Glomerular visceral epithelial cell (primary cell): ENCODE data around the gene ZNF565.
"Not testable (repeated sequence)": the region's sequence is repeated elsewhere in the genome, so short reads cannot be mapped to it uniquely, and the experiment has no call there.

Experiments
- DNase-seq: peaks from one replicate; pipeline ENCODE4 v3.0.0-alpha.2; 2016; ENCODE audit errors: extremely low spot score

The ZNF565 gene

DNA sequence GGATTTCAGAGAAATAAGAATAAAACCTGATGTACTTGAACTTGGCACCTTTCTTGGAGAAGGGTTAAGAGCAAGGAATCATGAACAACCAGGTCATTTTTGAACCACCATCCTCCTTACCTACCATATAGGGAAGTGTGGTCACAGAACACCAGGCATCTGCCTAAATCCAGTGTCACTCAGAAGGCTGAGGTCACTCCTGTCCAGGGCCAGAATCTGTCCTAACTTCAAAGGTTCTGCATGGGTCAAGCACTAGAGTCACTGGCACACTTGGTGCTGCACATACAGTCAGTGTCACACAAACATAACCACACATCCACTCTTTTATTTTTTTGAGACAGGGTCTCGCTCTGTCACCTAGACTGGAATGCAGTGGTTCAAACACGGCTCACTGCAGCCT, 1.6 kb downstream of the ZNF565 start:
- DNase-seq, result no peak

GRCh38 chr19:36210497-36210896, 4.0 kb downstream of the ZNF565 start:
- DNase-seq, result no peak

- no peak for DNase-seq
These were observed 5.1 kb downstream of the ZNF565 start for GRCh38 chr19:36209372-36209771.

- DNase-seq, result no peak
These were observed 6.7 kb downstream of the ZNF565 start for GRCh38 chr19:36207605-36208252.

GRCh38 chr19:36203293-36203692, 11.2 kb downstream of the ZNF565 start:
- no peak for DNase-seq

GRCh38 chr19:36201684-36202083, 12.8 kb downstream of the ZNF565 start:
- no peak for DNase-seq

GRCh38 chr19:36198119-36198518, 16.3 kb downstream of the ZNF565 start:
- no peak for DNase-seq

DNA sequence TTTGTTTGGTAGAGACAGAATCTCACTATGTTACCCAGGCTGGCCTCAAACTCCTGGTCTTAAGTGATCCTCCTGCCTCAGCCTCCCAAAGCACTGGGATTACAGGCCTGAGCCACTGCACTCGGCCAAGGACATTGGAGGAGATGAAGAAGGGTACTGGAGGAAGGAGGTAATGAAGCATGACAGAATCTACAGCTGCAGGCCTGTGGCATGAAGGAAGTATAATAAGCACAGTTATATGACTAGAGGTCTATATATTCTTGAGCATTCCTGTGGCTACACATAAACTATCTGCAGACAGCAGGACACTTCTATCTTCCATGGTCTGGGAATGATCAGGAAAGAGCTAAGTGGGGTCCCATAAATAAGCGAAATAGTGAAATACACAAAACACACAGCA, 18.2 kb downstream of the ZNF565 start:
- peak; percentile 45 for DNase-seq

DNA sequence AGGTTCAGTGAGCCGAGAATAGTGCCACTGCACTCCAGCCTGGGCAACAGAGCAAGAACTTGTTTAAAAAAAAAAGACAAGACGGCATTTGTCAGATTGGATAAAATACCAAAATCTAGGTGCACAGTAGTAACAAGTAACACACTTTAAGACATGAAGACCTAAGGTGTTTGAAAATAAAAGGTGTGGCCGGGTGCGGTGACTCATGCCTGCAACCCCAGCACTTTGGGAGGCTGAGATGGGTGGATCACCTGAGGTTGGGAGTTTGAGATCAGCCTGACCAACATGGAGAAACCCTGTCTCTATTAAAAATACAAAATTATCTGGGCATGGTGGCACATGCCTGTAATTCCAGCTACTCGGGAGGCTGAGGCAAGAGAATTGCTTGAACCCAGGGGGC, 27.7 kb downstream of the ZNF565 start:
- DNase-seq, result not testable (repeated sequence)

- DNase-seq, result no peak
These were observed 31.2 kb downstream of the ZNF565 start for GRCh38 chr19:36183245-36183628.

DNA sequence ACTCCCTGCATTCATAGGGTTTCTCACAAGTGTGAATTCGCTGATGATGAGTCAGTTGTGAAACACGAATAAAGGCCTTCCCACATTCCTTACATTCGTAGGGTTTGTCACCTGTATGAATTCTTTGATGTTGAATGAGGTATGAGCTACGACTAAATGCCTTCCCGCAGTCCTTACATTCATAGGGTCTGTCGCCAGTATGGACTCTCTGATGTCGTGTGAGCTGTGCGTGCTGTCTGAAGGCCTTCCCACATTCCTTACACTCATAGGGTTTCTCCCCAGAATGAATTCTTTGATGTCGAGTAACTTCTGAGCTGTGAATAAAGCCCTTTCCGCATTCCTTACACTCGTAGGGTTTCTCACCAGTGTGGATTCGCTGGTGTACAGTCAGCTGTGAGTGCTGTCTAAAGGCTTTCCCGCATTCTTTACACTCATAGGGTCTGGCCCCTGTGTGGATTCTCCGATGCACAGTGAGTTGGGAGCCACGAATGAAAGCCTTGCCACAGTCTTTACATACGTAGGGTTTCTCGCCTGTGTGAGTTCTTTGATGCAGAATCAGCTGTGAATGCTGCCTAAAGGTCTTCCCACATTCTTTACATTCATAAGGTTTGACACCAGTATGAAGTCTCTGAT, 31.7 kb downstream of the ZNF565 start:
- DNase-seq, result peak; percentile 56

DNA sequence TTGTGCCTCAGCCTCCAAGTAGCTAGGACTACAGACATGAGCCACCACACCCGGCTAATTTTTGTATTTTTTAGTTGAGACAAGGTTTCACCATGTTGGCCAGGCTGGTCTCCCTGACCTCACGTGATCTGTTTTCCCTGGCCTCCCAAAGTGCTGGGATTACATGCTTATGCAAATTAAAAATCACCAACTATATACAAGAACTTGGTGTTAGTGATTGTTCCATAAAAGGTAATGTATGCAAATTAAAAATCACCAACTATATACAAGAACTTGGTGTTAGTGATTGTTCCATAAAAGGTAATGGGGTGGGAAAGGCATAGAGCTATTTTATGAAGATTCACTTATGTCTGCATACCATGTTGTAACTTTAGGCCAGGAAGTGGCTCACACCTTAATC, 35.4 kb downstream of the ZNF565 start:
- not testable (repeated sequence) for DNase-seq

DNA sequence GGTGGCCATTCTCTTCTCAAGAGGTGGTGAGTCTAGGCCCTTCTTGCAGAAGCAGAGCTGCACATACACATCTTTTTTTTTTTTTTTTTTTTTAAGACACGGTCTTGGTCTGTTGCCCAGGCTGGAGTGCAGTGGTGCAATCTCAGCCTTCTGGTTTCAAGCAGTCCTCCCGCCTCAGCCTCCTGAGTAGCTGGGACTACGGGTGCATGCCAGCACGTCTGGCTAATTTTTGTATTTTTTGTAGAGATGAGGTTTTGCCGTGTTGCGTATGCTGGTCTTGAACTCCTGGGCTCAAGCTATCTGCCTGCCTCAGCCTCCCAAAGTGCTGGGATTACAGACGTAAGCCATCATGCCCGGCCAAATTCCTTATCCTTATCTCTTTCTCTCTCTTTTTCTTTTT, 40.6 kb downstream of the ZNF565 start:
- DNase-seq, result not testable (repeated sequence)

GRCh38 chr19:36172852-36173251, 41.6 kb downstream of the ZNF565 start:
- no peak for DNase-seq

DNA sequence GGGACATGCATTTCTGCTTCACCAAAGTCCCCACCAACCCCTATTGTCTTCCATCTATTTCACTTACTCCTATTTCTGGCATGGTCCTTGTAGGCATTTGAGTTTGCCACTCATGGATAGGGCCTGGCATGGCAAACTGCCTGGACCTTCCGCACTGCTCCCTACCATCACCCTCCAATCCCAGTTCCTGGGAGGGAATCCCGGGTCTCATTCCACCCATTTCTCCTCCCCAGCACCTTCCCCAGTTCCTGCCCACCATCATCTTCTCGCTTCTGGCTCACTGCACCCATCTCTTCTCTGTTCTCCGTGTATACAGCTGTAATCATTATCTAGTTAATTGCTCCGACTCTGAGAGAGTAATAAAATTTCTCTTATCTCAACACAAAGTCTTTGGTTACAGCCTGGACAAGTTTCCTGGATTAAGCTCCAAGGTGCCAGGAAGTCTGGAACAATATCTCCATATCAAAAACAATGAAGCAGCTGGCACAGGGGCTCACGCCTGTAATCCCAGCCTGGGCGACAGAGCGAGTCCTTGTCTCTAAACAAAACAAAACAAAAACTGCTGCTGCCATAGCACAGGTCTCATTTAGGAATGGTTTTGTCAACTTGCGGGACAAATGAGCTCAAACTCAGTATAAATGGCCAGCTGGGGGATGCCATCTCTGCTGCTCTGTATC, 45.2 kb downstream of the ZNF565 start:
- no peak for DNase-seq

DNA sequence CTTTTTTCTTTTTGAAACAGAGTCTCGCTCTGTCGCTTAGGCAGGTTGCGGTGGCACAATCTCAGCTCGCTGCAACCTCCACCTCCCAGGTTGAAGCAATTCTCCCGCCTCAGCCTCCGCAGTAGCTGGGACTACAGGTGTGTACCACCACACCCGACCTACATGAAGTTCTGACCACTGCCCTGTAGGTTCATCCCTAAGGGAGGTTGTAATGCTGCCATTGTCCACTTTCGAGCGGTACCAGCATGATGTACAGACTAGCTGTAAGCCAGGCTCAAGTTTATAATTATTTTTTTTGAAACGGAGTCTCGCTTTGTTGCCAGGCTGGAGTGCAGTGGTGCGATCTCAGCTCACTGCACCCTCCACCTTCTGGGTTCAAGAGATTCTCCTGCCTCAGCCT, 50.7 kb downstream of the ZNF565 start:
- no peak for DNase-seq

DNA sequence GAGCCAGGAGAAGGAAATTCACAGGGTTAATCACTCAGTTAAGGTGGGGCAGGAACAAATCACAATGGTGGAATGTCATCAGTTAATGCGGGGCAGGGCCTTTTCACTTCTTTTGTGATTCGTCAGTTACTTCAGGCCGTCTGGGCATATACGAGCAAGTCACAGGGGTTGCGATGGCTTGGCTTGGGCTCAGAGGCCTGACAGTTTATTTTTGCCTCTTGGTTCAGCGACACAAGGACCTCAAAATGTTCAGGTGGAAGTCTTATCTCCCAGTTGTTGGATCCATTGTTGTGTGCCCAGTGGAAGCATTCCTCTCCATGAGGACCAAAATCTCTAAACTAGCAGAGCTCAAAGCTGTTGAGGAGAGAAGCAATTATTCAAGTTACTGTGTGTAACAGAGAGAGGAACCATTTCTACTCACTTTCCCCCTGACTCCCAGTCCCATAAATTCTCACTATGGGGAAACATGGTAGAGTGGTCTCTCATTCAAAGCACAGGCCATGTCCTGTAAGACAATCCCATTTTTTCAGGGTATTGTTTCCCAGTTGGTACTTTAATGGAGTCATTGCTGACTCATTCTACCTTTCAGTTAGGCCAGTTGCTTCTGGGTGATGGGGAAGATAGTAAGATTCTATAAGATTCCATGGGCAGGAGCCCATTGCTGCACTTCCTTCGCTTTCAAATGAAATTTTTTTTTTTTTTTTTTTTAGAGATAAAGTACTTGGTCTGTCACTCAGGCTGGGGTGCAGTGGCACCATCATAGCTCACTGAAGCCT, 53.5 kb downstream of the ZNF565 start:
- DNase-seq, result no peak

- DNase-seq, result no peak
These were observed 61.3 kb downstream of the ZNF565 start for GRCh38 chr19:36153126-36153525.

DNA sequence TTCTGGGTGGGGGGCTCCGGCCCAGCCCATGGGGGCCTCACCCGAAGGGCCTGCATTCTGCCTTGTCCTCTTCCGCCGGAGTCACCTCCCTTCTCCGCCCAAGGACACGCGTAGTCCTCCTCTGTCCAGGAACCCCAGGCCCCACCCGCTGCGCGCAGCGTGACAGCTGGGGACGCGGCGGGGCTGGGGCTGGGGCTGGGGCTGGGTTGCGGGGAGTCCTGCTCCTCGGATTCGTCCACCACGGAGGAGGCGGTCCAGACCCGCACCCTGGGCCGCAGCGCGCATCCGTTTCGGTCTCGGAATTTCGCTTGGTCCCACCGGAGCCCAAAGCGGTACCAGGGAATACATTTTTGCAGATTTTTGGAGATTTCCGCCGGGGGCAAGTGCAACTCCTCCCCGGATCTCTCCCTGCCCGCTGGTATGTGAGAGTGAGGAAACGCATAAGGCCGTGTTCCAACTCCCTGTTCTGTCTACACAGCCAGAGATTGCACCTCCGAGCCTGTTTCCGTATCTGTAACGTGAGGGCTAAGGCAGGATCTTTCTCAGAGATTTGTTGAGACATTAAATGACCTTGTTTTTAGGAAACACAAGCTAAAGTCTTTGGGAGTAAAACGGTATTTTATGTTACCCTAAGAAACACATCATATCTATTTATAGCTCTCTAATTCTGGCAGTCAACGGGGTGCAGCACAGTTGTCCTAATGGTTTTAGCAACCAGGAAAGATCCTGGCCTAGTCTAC, 61.9 kb downstream of the ZNF565 start, which contains the start of gene COX7A1:
Gene COX7A1, minus strand, starts transcription at position 96 of the 740 bp plus-strand sequence. Its CDS starts 40 bp downstream, at position 56.
- no peak for DNase-seq

GRCh38 chr19:36152019-36152351, 62.5 kb downstream of the ZNF565 start:
- DNase-seq, result no peak

DNA sequence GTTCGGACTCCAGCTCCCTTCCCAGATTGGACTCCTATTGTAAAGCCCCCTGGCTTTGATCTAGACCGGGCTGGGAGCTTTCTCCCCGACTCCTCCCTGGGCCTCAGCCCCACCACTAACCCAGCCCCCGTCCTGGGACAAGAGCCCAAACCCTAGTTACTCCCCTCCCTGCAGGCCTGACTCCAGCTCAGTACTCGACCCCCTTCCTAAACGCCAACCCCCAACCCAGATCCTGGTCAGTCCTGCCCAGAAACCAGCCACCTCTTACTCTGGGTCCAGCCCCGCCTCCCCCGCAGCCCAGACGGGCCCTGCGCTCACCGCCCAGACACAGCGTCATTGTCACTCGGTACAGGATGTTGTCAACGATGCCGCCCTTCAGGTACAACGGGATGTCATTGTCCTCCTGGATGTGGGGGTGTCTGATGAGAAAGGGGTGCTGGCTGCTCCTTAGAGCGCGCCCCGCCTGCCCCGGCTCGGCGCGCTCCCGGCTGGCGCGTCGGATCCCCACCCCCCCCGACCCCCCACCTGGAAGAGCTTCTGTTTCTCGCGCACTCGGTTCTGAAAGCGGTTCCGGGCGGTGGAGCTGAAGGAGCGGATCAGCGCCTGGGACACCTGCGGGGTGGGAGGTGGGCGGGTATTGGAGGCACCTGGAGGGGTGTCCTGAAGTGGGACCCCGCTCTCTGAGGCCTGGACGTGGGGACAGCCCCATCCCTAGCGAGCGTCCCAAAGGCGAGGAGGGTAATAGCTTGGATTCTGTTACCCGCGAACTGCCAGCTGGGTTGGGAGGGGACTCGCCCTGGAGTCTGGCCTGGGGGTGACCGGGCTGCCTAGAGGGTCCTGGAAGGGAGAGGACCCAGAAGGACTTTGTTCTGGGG, 63.1 kb downstream of the ZNF565 start:
- no peak for DNase-seq
